HL-60 (cell line): ENCODE results near the gene SDCCAG8.

Experiments
- DNase-seq, 2 experiments: peaks; one replicate each; pipeline ENCODE4 v3.0.0-alpha.2; 2010 to 2020; ENCODE audit warnings: low read depth in 1 of 2, low spot score in 1 of 2
- H3K27ac ChIP-seq: fragments of 250-450 bp; sonication (Bioruptor Pico); replicated peaks from 2 replicates; pipeline ENCODE4 v1.5.1; 2020; ENCODE audit warnings: mild to moderate bottlenecking, moderate library complexity
- H3K27me3 ChIP-seq: fragments of 250-450 bp; sonication (Bioruptor Pico); 2 replicates; pipeline ENCODE4 v1.5.1; 2021; ENCODE audit warnings: mild to moderate bottlenecking, moderate library complexity; ENCODE audit not compliant: insufficient read depth, poor library complexity, severe bottlenecking
- H3K4me3 ChIP-seq: replicated peaks from 2 replicates; pipeline ENCODE4 v1.5.1; 2011; ENCODE audit warnings: mild to moderate bottlenecking, control low read depth, low read length; ENCODE audit not compliant: insufficient read depth
- GABPA ChIP-seq: IDR thresholded peaks from 2 replicates; pipeline ENCODE4 v1.6.1; 2012; ENCODE audit warnings: low read depth
- POLR2AphosphoS5 ChIP-seq: IDR thresholded peaks from 2 replicates; pipeline ENCODE4 v1.6.1; 2012; ENCODE audit warnings: low read depth
- SPI1 ChIP-seq: IDR thresholded peaks from 2 replicates; pipeline ENCODE4 v1.6.1; 2012; ENCODE audit warnings: low read depth, mild to moderate bottlenecking, borderline replicate concordance
- TF ChIP-seq, protein P1 (sequence below): IDR thresholded peaks from 2 replicates; pipeline ENCODE4 v1.6.1; 2012; ENCODE audit warnings: low read depth; ENCODE audit not compliant: insufficient replicate concordance
- TF ChIP-seq, protein P2 (sequence below): IDR thresholded peaks from one replicate; pipeline ENCODE4 v1.5.1; 2011; ENCODE audit warnings: low read length, control low read depth, inconsistent platforms; ENCODE audit not compliant: insufficient read depth

SDCCAG8 gene

DNA sequence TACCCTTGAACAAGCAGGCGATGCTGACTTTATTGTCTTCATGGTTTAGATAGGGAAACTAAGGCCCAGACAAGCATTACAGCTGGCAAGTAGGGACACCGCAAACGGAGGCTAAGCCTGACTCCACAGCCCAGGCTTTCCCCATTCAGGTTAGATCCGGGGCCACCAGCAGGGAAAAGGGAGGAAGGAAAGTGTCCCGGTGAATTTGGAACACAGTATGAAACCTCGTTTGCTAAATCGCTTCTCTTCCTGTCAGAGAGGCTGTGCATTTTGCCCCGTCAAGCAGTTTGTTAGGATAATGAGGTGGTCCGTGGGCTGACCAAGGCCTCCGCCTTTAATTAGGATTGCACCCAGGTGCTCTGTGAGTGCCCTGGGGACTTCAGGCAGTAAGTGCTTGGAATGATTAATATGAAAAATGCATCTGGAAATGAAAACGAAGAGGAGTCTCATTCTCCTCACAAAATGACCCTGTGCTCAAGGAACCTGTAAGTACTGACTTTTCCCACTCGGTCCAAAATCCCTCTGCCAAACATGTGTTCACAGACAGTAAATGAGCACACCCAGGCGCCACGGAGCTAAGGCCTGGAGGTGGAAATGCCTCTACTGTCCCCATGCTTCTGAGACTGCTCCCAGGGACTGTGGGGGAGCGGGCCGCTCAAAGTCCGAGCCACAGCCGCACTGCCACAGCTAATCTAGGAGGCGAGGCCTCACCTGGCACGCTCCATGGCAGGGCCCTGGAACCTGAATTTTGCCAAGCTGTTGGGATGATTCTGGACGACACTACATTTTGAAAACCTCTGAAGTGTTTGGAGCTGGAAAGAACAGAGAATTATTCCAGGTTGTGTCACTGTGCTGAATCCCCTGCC is 234.1 kb downstream of the SDCCAG8 start:
- no peak overlapping the region for H3K27ac ChIP-seq
- no peak for TF ChIP-seq SPI1
- no peak for TF ChIP-seq GABPA
- TF ChIP-seq, protein P1, sequence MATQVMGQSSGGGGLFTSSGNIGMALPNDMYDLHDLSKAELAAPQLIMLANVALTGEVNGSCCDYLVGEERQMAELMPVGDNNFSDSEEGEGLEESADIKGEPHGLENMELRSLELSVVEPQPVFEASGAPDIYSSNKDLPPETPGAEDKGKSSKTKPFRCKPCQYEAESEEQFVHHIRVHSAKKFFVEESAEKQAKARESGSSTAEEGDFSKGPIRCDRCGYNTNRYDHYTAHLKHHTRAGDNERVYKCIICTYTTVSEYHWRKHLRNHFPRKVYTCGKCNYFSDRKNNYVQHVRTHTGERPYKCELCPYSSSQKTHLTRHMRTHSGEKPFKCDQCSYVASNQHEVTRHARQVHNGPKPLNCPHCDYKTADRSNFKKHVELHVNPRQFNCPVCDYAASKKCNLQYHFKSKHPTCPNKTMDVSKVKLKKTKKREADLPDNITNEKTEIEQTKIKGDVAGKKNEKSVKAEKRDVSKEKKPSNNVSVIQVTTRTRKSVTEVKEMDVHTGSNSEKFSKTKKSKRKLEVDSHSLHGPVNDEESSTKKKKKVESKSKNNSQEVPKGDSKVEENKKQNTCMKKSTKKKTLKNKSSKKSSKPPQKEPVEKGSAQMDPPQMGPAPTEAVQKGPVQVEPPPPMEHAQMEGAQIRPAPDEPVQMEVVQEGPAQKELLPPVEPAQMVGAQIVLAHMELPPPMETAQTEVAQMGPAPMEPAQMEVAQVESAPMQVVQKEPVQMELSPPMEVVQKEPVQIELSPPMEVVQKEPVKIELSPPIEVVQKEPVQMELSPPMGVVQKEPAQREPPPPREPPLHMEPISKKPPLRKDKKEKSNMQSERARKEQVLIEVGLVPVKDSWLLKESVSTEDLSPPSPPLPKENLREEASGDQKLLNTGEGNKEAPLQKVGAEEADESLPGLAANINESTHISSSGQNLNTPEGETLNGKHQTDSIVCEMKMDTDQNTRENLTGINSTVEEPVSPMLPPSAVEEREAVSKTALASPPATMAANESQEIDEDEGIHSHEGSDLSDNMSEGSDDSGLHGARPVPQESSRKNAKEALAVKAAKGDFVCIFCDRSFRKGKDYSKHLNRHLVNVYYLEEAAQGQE, result no peak
- TF ChIP-seq, protein P2, sequence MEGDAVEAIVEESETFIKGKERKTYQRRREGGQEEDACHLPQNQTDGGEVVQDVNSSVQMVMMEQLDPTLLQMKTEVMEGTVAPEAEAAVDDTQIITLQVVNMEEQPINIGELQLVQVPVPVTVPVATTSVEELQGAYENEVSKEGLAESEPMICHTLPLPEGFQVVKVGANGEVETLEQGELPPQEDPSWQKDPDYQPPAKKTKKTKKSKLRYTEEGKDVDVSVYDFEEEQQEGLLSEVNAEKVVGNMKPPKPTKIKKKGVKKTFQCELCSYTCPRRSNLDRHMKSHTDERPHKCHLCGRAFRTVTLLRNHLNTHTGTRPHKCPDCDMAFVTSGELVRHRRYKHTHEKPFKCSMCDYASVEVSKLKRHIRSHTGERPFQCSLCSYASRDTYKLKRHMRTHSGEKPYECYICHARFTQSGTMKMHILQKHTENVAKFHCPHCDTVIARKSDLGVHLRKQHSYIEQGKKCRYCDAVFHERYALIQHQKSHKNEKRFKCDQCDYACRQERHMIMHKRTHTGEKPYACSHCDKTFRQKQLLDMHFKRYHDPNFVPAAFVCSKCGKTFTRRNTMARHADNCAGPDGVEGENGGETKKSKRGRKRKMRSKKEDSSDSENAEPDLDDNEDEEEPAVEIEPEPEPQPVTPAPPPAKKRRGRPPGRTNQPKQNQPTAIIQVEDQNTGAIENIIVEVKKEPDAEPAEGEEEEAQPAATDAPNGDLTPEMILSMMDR, result no peak
- no peak for TF ChIP-seq POLR2AphosphoS5
- DNase-seq, result no peak
- no peaks in the 10 kb centered on the region for H3K27me3 ChIP-seq
- no peak overlapping the region for H3K4me3 ChIP-seq

DNA sequence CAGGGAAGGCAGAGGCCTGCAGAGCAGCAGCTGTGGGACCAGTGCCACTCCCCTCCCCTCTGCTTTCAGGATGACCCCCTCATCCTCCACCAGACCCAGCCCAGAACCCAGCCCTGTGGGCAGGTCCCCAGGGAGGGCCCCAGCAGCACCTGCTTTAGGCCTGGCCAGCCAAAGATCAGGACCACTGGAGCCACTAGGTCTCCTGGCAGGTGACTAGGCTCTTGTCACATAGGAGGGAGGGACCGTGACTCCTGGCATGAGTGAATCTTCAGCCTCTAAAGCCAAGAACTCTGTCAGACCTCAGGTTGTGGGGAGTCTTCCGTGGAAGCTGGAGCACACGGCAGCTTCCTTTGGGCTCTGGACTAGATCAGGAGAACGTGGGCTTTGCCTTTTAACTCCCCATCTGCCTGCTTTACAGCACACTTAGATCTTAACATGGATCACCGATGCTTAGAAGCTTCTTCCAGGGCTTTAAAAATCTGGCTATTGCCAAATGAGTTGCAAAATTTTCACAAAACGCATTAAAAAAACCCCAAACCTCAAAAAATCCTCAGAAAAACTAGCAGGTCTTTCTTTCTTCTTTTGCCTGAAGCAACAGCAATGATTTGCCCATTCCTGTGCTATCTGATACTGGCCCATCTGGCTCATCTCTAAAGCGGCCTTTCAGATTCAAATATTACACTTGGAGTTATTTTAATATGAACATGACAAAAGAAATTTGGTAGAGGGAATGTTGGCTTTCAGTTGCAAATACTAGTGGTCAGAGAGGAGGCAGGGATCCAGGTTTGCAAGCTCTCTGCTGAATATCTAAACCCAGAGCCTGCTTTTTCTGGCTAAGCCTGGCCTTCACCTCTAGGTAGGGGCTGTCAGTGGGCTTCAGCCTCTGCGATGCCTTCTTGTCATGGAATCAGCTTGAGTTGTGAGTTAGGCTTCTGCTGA is 235.2 kb downstream of the SDCCAG8 start:
- DNase-seq, result no peak
- H3K4me3 ChIP-seq, result no peak overlapping the region
- no peak for TF ChIP-seq GABPA
- no peak for TF ChIP-seq SPI1
- TF ChIP-seq, protein P1, result no peak
- TF ChIP-seq POLR2AphosphoS5, result no peak
- TF ChIP-seq, protein P2, result no peak
- H3K27ac ChIP-seq, result no peak overlapping the region
- H3K27me3 ChIP-seq, result no peaks in the 10 kb centered on the region

DNA sequence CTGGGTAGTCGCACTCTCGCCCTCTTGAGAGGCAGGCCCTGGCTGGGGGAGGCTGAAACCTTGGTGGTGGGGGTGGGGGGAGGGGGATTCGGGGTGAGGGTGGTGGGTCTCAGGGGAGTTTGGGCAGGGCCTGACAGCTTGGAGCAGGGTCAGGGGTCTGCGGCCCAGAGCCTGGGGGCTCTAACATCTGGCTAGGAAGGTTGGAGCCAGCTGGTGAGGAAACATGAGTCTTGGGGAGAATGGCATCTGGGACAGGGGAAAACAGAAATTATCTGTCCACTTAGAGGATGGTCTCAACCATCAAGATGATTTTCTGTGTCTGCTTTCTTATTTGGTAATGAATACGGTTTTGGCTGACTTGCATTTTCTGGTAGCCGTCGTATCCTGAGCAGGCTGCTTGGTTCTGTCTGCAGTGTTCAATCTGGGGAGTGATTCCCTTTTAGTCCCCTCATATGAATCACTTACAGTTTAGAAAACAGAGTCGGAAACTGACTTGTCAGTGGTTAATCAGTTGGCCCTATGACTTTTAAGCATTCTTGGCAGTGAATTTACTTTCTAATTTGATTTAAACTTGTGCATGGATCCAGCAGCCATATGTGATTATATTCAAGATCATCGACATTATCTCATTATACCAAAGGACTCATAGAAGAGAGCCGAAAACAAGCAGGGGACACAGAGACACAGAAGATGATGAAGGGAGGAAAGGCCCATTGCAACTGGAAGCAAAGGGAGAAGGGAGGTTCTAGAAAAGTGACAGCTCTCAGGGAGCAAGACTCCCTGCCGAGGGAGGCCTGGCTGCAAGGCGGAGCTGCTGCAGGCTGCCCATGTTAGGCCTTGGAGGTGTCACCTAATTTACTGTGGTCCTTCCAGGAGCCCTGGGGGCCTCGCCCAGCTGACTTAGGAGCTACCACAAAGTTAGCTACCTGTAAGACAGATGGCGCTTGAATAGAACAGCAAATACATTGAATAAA is 237.6 kb downstream of the SDCCAG8 start:
- TF ChIP-seq SPI1 (no peak), POLR2AphosphoS5 (no peak), GABPA (no peak)
- TF ChIP-seq, protein P2, result no peak
- TF ChIP-seq, protein P1, result no peak
- Histone ChIP-seq H3K27ac (no peak overlapping the region), H3K4me3 (no peak overlapping the region), H3K27me3 (no peaks in the 10 kb centered on the region)
- no peak for DNase-seq
